H1 (cell line): ENCODE results near the gene TMEM59L.

Experiments used
- GABPA ChIP-seq: IDR thresholded peaks from 2 replicates; pipeline ENCODE4 v1.6.1; 2011; ENCODE audit warnings: mild to moderate bottlenecking, low read length, moderate library complexity, borderline replicate concordance; ENCODE audit not compliant: insufficient read depth
- TAF7 ChIP-seq: optimal IDR thresholded peaks from 2 replicates; pipeline ENCODE3; 2011; ENCODE audit warnings: low read depth, mild to moderate bottlenecking, inconsistent platforms, low read length, moderate library complexity, borderline replicate concordance

DNA sequence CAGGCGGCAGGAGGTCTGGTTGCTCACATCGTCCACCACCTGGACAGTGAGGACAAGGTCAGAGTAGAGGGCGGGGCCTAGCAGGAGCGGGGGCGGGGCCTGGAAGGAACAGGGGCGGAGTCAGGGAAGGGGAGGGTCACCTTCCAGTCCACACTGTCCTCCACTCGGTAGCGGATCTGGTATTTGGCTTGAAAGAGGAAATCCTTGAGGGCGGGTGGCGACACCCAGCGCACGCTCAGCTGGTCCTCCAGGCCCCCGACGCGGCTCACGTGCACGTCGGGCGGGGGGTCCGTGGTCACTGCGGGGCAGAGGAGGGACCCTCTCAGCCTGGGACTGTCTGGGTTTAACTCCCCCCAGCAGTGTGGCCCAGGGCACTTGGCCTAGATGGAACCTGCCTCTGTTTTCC, 15.9 kb upstream of the TMEM59L start:
- no peak for TF ChIP-seq TAF7
- no peak for TF ChIP-seq GABPA
